Hepatocyte (in vitro differentiated cells): ENCODE data around the gene ITGB7.

Source experiments
- EZH2 ChIP-seq: fragments of 200-600 bp; sonication (generic); IDR thresholded peaks from 2 replicates; pipeline ENCODE4 v1.6.1; 2016; ENCODE audit warnings: antibody characterized with exemption, mild to moderate bottlenecking, borderline replicate concordance
- EZH2phosphoT487 ChIP-seq: fragments of 200-600 bp; sonication (generic); IDR thresholded peaks from one replicate; pipeline ENCODE4 v1.6.1; 2018; ENCODE audit warnings: antibody characterized with exemption, mild to moderate bottlenecking, low read depth, moderate library complexity; ENCODE audit not compliant: unreplicated experiment, severe bottlenecking
- TF ChIP-seq, protein P1 (sequence below): fragments of 200-600 bp; sonication (generic); IDR thresholded peaks from 2 replicates; pipeline ENCODE4 v1.5.1; 2016; ENCODE audit warnings: antibody characterized with exemption, mild to moderate bottlenecking; ENCODE audit not compliant: poor library complexity

DNA sequence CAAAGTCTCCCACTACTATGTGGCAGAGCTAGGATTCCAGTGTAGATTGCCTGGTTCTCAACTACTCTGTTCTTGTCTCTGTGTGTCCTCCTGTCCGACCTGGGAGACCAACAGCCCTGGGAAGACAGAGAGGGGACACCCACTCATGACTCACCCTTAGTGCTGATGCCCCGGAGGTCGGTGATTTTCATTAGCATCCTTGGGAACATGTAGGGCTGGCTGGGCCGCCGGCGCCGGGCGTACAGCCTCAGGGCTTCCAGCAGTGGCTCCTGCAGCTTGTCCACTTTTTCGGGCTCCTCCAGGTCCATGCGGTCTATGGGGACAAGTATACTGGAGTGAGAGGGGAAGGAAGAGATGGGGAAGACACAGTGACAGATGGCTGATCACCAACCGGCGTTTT, 5.9 kb upstream of the ITGB7 start:
- TF ChIP-seq, protein P1, sequence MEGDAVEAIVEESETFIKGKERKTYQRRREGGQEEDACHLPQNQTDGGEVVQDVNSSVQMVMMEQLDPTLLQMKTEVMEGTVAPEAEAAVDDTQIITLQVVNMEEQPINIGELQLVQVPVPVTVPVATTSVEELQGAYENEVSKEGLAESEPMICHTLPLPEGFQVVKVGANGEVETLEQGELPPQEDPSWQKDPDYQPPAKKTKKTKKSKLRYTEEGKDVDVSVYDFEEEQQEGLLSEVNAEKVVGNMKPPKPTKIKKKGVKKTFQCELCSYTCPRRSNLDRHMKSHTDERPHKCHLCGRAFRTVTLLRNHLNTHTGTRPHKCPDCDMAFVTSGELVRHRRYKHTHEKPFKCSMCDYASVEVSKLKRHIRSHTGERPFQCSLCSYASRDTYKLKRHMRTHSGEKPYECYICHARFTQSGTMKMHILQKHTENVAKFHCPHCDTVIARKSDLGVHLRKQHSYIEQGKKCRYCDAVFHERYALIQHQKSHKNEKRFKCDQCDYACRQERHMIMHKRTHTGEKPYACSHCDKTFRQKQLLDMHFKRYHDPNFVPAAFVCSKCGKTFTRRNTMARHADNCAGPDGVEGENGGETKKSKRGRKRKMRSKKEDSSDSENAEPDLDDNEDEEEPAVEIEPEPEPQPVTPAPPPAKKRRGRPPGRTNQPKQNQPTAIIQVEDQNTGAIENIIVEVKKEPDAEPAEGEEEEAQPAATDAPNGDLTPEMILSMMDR, result no peak
- TF ChIP-seq EZH2phosphoT487 (no peak), EZH2 (no peak)
